ENCODE data around the gene RPL29. TPM values are rescaled to one million over a fixed set of nuclear protein-coding genes. Genes with fewer than 3 reads are reported as not detected.
"Not testable (repeated sequence)": the region's sequence is repeated elsewhere in the genome, so short reads cannot be mapped to it uniquely, and the experiment has no call there.

RPL29 gene
- polyA plus RNA-seq (2013, experiment 1 of 2), result 2,047 TPM
- polyA plus RNA-seq (2013, experiment 2 of 2), result 1,829 TPM

GRCh38 chr3:51995346-51996163 is at the start of gene RPL29:
Gene RPL29 (minus strand): TSS chr3:51995895. CDS start chr3:51995461, 434 bp downstream.
- Histone ChIP-seq H3K4me3 (ENCODE audit: extremely low read depth, insufficient read depth, low read length, poor library complexity, severe bottlenecking) (peak within 1 kb of the TSS; percentile 90), H3K36me3 (ENCODE audit: control insufficient read depth, insufficient read depth, low read length) (peaks cover 42% of the 10 kb centered on the region), H3K27ac (ENCODE audit: low read depth, low read length, severe bottlenecking) (peak within 1 kb of the TSS; percentile 96), H3K9me3 (ENCODE audit: control insufficient read depth, low read length) (no peaks in the 10 kb centered on the region), H3K4me1 (ENCODE audit: control insufficient read depth, insufficient read depth, low read length, poor library complexity, severe bottlenecking) (peaks cover 23% of the 10 kb centered on the region)
- 0% methylated on average over 29 to 37 of the region's 40 CpGs for WGBS, 2 experiments (ENCODE audit: insufficient coverage in 2 of 2)

- Histone ChIP-seq H3K27ac (ENCODE audit: low read depth, low read length, severe bottlenecking) (peak overlapping the region; percentile 36), H3K9me3 (ENCODE audit: control insufficient read depth, low read length) (no peaks in the 10 kb centered on the region), H3K4me1 (ENCODE audit: control insufficient read depth, insufficient read depth, low read length, poor library complexity, severe bottlenecking) (peaks cover 54% of the 10 kb centered on the region), H3K36me3 (ENCODE audit: control insufficient read depth, insufficient read depth, low read length) (peaks cover 28% of the 10 kb centered on the region), H3K4me3 (ENCODE audit: extremely low read depth, insufficient read depth, low read length, poor library complexity, severe bottlenecking) (no peak overlapping the region)
- 93 to 97% methylated on average over 17 of the region's 18 CpGs for WGBS, 2 experiments (ENCODE audit: insufficient coverage in 2 of 2)
Measured at GRCh38 chr3:52044869-52045619, 49.3 kb upstream of the RPL29 start.

GRCh38 chr3:52043750-52044149 is 48.1 kb upstream of the RPL29 start:
- H3K36me3 ChIP-seq (ENCODE audit: control insufficient read depth, insufficient read depth, low read length), result peaks cover 15% of the 10 kb centered on the region
- H3K27ac ChIP-seq (ENCODE audit: low read depth, low read length, severe bottlenecking), result no peak overlapping the region
- no peaks in the 10 kb centered on the region for H3K9me3 ChIP-seq (ENCODE audit: control insufficient read depth, low read length)
- peaks cover 49% of the 10 kb centered on the region for H3K4me1 ChIP-seq (ENCODE audit: control insufficient read depth, insufficient read depth, low read length, poor library complexity, severe bottlenecking)
- H3K4me3 ChIP-seq (ENCODE audit: extremely low read depth, insufficient read depth, low read length, poor library complexity, severe bottlenecking), result no peak overlapping the region
- WGBS, 2 experiments (ENCODE audit: insufficient coverage in 2 of 2), result 94 to 96% methylated on average over 6 of the region's 6 CpGs

GRCh38 chr3:52043039-52043438 is 47.3 kb upstream of the RPL29 start:
- not testable (repeated sequence) for H3K4me3 ChIP-seq (ENCODE audit: extremely low read depth, insufficient read depth, low read length, poor library complexity, severe bottlenecking); H3K9me3 ChIP-seq (ENCODE audit: control insufficient read depth, low read length); H3K27ac ChIP-seq (ENCODE audit: low read depth, low read length, severe bottlenecking); H3K36me3 ChIP-seq (ENCODE audit: control insufficient read depth, insufficient read depth, low read length)
- H3K4me1 ChIP-seq (ENCODE audit: control insufficient read depth, insufficient read depth, low read length, poor library complexity, severe bottlenecking), result peaks cover 42% of the 10 kb centered on the region
- WGBS, 2 experiments (ENCODE audit: insufficient coverage in 2 of 2), result 60 to 100% methylated on average over 1 of the region's 1 CpG

GRCh38 chr3:52041118-52041731 is 45.5 kb upstream of the RPL29 start:
- H3K9me3 ChIP-seq (ENCODE audit: control insufficient read depth, low read length), result no peaks in the 10 kb centered on the region
- no peak overlapping the region for H3K27ac ChIP-seq (ENCODE audit: low read depth, low read length, severe bottlenecking)
- H3K4me3 ChIP-seq (ENCODE audit: extremely low read depth, insufficient read depth, low read length, poor library complexity, severe bottlenecking), result no peak overlapping the region
- 81 to 93% methylated on average over 7 to 8 of the region's 10 CpGs for WGBS, 2 experiments (ENCODE audit: insufficient coverage in 2 of 2)
- peaks cover 24% of the 10 kb centered on the region for H3K4me1 ChIP-seq (ENCODE audit: control insufficient read depth, insufficient read depth, low read length, poor library complexity, severe bottlenecking)
- no peaks in the 10 kb centered on the region for H3K36me3 ChIP-seq (ENCODE audit: control insufficient read depth, insufficient read depth, low read length)

GRCh38 chr3:52040600-52040999 is 44.9 kb upstream of the RPL29 start:
- 92 to 96% methylated on average over 4 to 6 of the region's 8 CpGs for WGBS, 2 experiments (ENCODE audit: insufficient coverage in 2 of 2)
- H3K9me3 ChIP-seq (ENCODE audit: control insufficient read depth, low read length), result no peaks in the 10 kb centered on the region
- H3K36me3 ChIP-seq (ENCODE audit: control insufficient read depth, insufficient read depth, low read length), result no peaks in the 10 kb centered on the region
- peaks cover 18% of the 10 kb centered on the region for H3K4me1 ChIP-seq (ENCODE audit: control insufficient read depth, insufficient read depth, low read length, poor library complexity, severe bottlenecking)
- no peak overlapping the region for H3K27ac ChIP-seq (ENCODE audit: low read depth, low read length, severe bottlenecking)
- H3K4me3 ChIP-seq (ENCODE audit: extremely low read depth, insufficient read depth, low read length, poor library complexity, severe bottlenecking), result no peak overlapping the region

- peak overlapping the region; percentile 74 for H3K27ac ChIP-seq (ENCODE audit: low read depth, low read length, severe bottlenecking)
- no peaks in the 10 kb centered on the region for H3K36me3 ChIP-seq (ENCODE audit: control insufficient read depth, insufficient read depth, low read length)
- H3K9me3 ChIP-seq (ENCODE audit: control insufficient read depth, low read length), result no peaks in the 10 kb centered on the region
- H3K4me3 ChIP-seq (ENCODE audit: extremely low read depth, insufficient read depth, low read length, poor library complexity, severe bottlenecking), result no peak overlapping the region
- H3K4me1 ChIP-seq (ENCODE audit: control insufficient read depth, insufficient read depth, low read length, poor library complexity, severe bottlenecking), result peaks cover 11% of the 10 kb centered on the region
- WGBS, 2 experiments (ENCODE audit: insufficient coverage in 2 of 2), result 80 to 92% methylated on average over 12 to 16 of the region's 17 CpGs
Measured at GRCh38 chr3:52039846-52040245, 44.2 kb upstream of the RPL29 start.

- Histone ChIP-seq H3K9me3 (ENCODE audit: control insufficient read depth, low read length) (no peaks in the 10 kb centered on the region), H3K4me1 (ENCODE audit: control insufficient read depth, insufficient read depth, low read length, poor library complexity, severe bottlenecking) (peaks cover 10% of the 10 kb centered on the region), H3K36me3 (ENCODE audit: control insufficient read depth, insufficient read depth, low read length) (no peaks in the 10 kb centered on the region), H3K4me3 (ENCODE audit: extremely low read depth, insufficient read depth, low read length, poor library complexity, severe bottlenecking) (no peak overlapping the region), H3K27ac (ENCODE audit: low read depth, low read length, severe bottlenecking) (peak overlapping the region; percentile 74)
- WGBS, 2 experiments (ENCODE audit: insufficient coverage in 2 of 2), result 89 to 95% methylated on average over 3 to 4 of the region's 4 CpGs
Measured at GRCh38 chr3:52039426-52039825, 43.7 kb upstream of the RPL29 start.

GRCh38 chr3:52038227-52038626 is 42.5 kb upstream of the RPL29 start:
- WGBS, 2 experiments (ENCODE audit: insufficient coverage in 2 of 2), result 96 to 98% methylated on average over 5 of the region's 6 CpGs
- no peaks in the 10 kb centered on the region for H3K36me3 ChIP-seq (ENCODE audit: control insufficient read depth, insufficient read depth, low read length)

GRCh38 chr3:52037291-52037690 is 41.6 kb upstream of the RPL29 start:
- H3K4me3 ChIP-seq (ENCODE audit: extremely low read depth, insufficient read depth, low read length, poor library complexity, severe bottlenecking), result no peak overlapping the region

More at GRCh38 chr3:52038227-52038626, 42.5 kb upstream of the RPL29 start:
- Histone ChIP-seq H3K27ac (ENCODE audit: low read depth, low read length, severe bottlenecking) (no peak overlapping the region), H3K4me3 (ENCODE audit: extremely low read depth, insufficient read depth, low read length, poor library complexity, severe bottlenecking) (no peak overlapping the region), H3K4me1 (ENCODE audit: control insufficient read depth, insufficient read depth, low read length, poor library complexity, severe bottlenecking) (peaks cover 6% of the 10 kb centered on the region), H3K9me3 (ENCODE audit: control insufficient read depth, low read length) (no peaks in the 10 kb centered on the region)

More at GRCh38 chr3:52037291-52037690, 41.6 kb upstream of the RPL29 start:
- 92 to 94% methylated on average over 4 of the region's 4 CpGs for WGBS, 2 experiments (ENCODE audit: insufficient coverage in 2 of 2)
- Histone ChIP-seq H3K4me1 (ENCODE audit: control insufficient read depth, insufficient read depth, low read length, poor library complexity, severe bottlenecking) (peaks cover 13% of the 10 kb centered on the region), H3K36me3 (ENCODE audit: control insufficient read depth, insufficient read depth, low read length) (no peaks in the 10 kb centered on the region), H3K9me3 (ENCODE audit: control insufficient read depth, low read length) (no peaks in the 10 kb centered on the region), H3K27ac (ENCODE audit: low read depth, low read length, severe bottlenecking) (no peak overlapping the region)

Data from mesodermal cell (in vitro differentiated cells).